SK-N-SH treated with all-trans-retinoic acid at 6 μM for 48 hours (cell line): Measurements from ENCODE around the gene FBXO24.
A peak's percentile ranks its signal among the peaks of the same experiment; 100 is the strongest.

ENCODE experiments used
- ATAC-seq: fragments of 200-7000 bp; cut with Tn5 transposase; 3 replicates; pipeline ENCODE4 v1.9.1; 2020; ENCODE audit warnings: mild to moderate bottlenecking, moderate library complexity
- ARNTL ChIP-seq: fragments of 450-650 bp; formaldehyde crosslinking; IDR thresholded peaks from 2 replicates; pipeline ENCODE4 v1.5.0; 2020; ENCODE audit warnings: low read depth, mild to moderate bottlenecking, moderate library complexity, borderline replicate concordance
- BACH2 ChIP-seq: fragments of 250-450 bp; sonication (Bioruptor Pico); IDR thresholded peaks from 2 replicates; pipeline ENCODE4 v1.9.0; 2021; ENCODE audit warnings: mild to moderate bottlenecking, borderline replicate concordance
- CREB5 ChIP-seq: fragments of 250-450 bp; sonication (Bioruptor Pico); IDR thresholded peaks from 2 replicates; pipeline ENCODE4 v1.5.1; 2020; ENCODE audit warnings: low read depth, mild to moderate bottlenecking, moderate library complexity
- CSDC2 ChIP-seq: fragments of 250-450 bp; sonication (Bioruptor Pico); IDR thresholded peaks from 2 replicates; pipeline ENCODE4 v1.5.0; 2020; ENCODE audit warnings: mild to moderate bottlenecking, moderate library complexity
- CSRNP3 ChIP-seq: fragments of 250-450 bp; sonication (Bioruptor Pico); IDR thresholded peaks from 2 replicates; pipeline ENCODE4 v1.5.1; 2021; ENCODE audit warnings: mild to moderate bottlenecking, moderate library complexity
- ESRRG ChIP-seq: fragments of 250-450 bp; sonication (Bioruptor Pico); IDR thresholded peaks from 2 replicates; pipeline ENCODE4 v1.6.1; 2021; ENCODE audit warnings: mild to moderate bottlenecking
- GLIS3 ChIP-seq: fragments of 250-450 bp; sonication (Bioruptor Pico); IDR thresholded peaks from 2 replicates; pipeline ENCODE4 v1.5.0; 2020; ENCODE audit warnings: mild to moderate bottlenecking, moderate library complexity
- ISL1 ChIP-seq: fragments of 250-450 bp; sonication (Bioruptor Pico); IDR thresholded peaks from 2 replicates; pipeline ENCODE4 v2.1.2; 2022; ENCODE audit warnings: mild to moderate bottlenecking, moderate library complexity
- OSR1 ChIP-seq: fragments of 250-450 bp; sonication (Bioruptor Pico); IDR thresholded peaks from 2 replicates; pipeline ENCODE4 v1.8.0; 2022; ENCODE audit warnings: moderate library complexity, mild to moderate bottlenecking, inconsistent platforms
- PPARA ChIP-seq: fragments of 250-450 bp; sonication (Bioruptor Pico); IDR thresholded peaks from 2 replicates; pipeline ENCODE4 v1.5.0; 2020; ENCODE audit warnings: mild to moderate bottlenecking, borderline replicate concordance
- RARB ChIP-seq: fragments of 250-450 bp; sonication (Bioruptor Pico); IDR thresholded peaks from 2 replicates; pipeline ENCODE4 v1.8.0; 2021; ENCODE audit warnings: mild to moderate bottlenecking, moderate library complexity
- SNAI2 ChIP-seq: fragments of 250-450 bp; sonication (Bioruptor Pico); IDR thresholded peaks from 2 replicates; pipeline ENCODE4 v1.5.0; 2020; ENCODE audit warnings: mild to moderate bottlenecking, moderate library complexity
- TCF4 ChIP-seq: fragments of 250-450 bp; sonication (Bioruptor Pico); IDR thresholded peaks from 2 replicates; pipeline ENCODE4 v1.8.0; 2021; ENCODE audit warnings: mild to moderate bottlenecking, moderate library complexity, borderline replicate concordance
- TOX ChIP-seq: fragments of 250-450 bp; sonication (Bioruptor Pico); IDR thresholded peaks from 2 replicates; pipeline ENCODE4 v1.8.0; 2021; ENCODE audit warnings: mild to moderate bottlenecking, moderate library complexity, borderline replicate concordance
- TSHZ2 ChIP-seq: fragments of 250-450 bp; sonication (Bioruptor Pico); IDR thresholded peaks from 2 replicates; pipeline ENCODE4 v1.5.0; 2020; ENCODE audit warnings: mild to moderate bottlenecking, moderate library complexity
- ZC3H10 ChIP-seq: fragments of 250-450 bp; sonication (Bioruptor Pico); IDR thresholded peaks from 2 replicates; pipeline ENCODE4 v1.5.1; 2021; ENCODE audit warnings: mild to moderate bottlenecking, moderate library complexity
- ZFP3 ChIP-seq: fragments of 250-450 bp; sonication (Bioruptor Pico); IDR thresholded peaks from 2 replicates; pipeline ENCODE4 v1.5.0; 2020; ENCODE audit warnings: mild to moderate bottlenecking, moderate library complexity
- ZNF70 ChIP-seq: fragments of 450-650 bp; formaldehyde crosslinking; IDR thresholded peaks from 2 replicates; pipeline ENCODE4 v1.5.0; 2020; ENCODE audit warnings: mild to moderate bottlenecking, moderate library complexity
- ZNF8 ChIP-seq: fragments of 450-650 bp; formaldehyde crosslinking; IDR thresholded peaks from 2 replicates; pipeline ENCODE4 v1.5.0; 2020; ENCODE audit warnings: mild to moderate bottlenecking, moderate library complexity
- TF ChIP-seq, protein P1 (sequence below): fragments of 250-450 bp; sonication (Bioruptor Pico); IDR thresholded peaks from 2 replicates; pipeline ENCODE4 v1.8.0; 2020; ENCODE audit warnings: mild to moderate bottlenecking, moderate library complexity, borderline replicate concordance
- TF ChIP-seq, protein P2 (sequence below): fragments of 250-450 bp; sonication (Bioruptor Pico); IDR thresholded peaks from 2 replicates; pipeline ENCODE4 v1.8.0; 2021; ENCODE audit warnings: low read depth, mild to moderate bottlenecking, moderate library complexity, borderline replicate concordance

Gene FBXO24

DNA sequence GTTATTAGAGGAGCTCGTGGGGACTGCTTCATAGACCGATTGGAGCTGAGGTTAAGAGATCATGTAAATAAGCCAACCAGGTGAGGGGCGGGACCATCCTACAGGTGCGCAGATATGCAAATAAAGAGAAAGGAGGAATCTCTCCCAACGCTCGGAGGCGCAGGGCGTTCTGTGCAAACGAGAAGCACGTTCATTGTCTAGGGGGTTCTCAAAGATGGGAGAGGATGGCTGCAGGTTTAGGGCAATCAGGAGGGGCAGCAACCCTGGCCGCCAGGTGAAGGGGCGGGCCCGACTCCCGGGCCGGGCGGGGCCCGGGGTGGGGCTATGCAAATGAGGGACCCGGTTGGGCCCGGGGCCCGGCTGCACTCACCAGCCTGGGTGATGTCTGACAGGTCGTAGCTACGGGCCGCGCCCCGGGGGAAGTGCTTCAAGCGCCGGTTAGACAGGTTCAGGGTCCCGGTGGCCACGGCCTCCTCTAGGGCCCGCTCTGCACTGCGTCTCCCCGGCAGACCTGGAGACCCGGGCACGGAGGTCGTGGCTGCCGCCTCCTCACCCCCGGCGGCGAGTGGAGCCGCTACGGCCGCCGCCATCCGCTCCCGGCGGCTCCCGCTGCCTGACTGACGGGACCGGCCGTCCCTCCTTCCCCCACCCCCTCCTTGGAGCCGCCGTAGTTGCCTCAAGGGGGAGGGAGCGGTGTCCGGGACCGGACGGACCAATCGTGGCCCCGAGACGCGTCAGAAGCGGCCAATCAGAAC is 440 bp upstream of the FBXO24 start, which contains the start of gene LRCH4 (continued):
- TF ChIP-seq, protein P1, sequence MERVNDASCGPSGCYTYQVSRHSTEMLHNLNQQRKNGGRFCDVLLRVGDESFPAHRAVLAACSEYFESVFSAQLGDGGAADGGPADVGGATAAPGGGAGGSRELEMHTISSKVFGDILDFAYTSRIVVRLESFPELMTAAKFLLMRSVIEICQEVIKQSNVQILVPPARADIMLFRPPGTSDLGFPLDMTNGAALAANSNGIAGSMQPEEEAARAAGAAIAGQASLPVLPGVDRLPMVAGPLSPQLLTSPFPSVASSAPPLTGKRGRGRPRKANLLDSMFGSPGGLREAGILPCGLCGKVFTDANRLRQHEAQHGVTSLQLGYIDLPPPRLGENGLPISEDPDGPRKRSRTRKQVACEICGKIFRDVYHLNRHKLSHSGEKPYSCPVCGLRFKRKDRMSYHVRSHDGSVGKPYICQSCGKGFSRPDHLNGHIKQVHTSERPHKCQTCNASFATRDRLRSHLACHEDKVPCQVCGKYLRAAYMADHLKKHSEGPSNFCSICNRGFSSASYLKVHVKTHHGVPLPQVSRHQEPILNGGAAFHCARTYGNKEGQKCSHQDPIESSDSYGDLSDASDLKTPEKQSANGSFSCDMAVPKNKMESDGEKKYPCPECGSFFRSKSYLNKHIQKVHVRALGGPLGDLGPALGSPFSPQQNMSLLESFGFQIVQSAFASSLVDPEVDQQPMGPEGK (CRISPR knock-in tag) = no peak
- TF ChIP-seq OSR1 (CRISPR knock-in tag) (no peak), ZNF8 (CRISPR knock-in tag) (no peak), ISL1 (CRISPR knock-in tag) (no peak), SNAI2 (CRISPR knock-in tag) (no peak), GLIS3 (CRISPR knock-in tag) (0 out of 2 replicates have a peak, but pooled peaks have one; percentile 43)

GRCh38 chr7:100588438-100588837 is 2.3 kb downstream of the FBXO24 start:
- no peak for ATAC-seq
- TF ChIP-seq ZNF8 (CRISPR knock-in tag) (no peak), CSRNP3 (CRISPR knock-in tag) (no peak), ARNTL (no peak), ZFP3 (CRISPR knock-in tag) (no peak), OSR1 (CRISPR knock-in tag) (no peak), PPARA (no peak), SNAI2 (CRISPR knock-in tag) (no peak), TCF4 (CRISPR knock-in tag) (no peak), ZNF70 (CRISPR knock-in tag) (no peak), BACH2 (CRISPR knock-in tag) (no peak), TOX (no peak), RARB (CRISPR knock-in tag) (no peak), ZC3H10 (no peak)
- TF ChIP-seq, protein P2, sequence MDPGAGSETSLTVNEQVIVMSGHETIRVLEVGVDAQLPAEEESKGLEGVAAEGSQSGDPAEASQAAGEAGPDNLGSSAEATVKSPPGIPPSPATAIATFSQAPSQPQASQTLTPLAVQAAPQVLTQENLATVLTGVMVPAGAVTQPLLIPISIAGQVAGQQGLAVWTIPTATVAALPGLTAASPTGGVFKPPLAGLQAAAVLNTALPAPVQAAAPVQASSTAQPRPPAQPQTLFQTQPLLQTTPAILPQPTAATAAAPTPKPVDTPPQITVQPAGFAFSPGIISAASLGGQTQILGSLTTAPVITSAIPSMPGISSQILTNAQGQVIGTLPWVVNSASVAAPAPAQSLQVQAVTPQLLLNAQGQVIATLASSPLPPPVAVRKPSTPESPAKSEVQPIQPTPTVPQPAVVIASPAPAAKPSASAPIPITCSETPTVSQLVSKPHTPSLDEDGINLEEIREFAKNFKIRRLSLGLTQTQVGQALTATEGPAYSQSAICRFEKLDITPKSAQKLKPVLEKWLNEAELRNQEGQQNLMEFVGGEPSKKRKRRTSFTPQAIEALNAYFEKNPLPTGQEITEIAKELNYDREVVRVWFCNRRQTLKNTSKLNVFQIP (CRISPR knock-in tag) = no peak
- TF ChIP-seq, protein P1 (CRISPR knock-in tag) = no peak
- TF ChIP-seq, all 23 proteins: peak for 0

DNA sequence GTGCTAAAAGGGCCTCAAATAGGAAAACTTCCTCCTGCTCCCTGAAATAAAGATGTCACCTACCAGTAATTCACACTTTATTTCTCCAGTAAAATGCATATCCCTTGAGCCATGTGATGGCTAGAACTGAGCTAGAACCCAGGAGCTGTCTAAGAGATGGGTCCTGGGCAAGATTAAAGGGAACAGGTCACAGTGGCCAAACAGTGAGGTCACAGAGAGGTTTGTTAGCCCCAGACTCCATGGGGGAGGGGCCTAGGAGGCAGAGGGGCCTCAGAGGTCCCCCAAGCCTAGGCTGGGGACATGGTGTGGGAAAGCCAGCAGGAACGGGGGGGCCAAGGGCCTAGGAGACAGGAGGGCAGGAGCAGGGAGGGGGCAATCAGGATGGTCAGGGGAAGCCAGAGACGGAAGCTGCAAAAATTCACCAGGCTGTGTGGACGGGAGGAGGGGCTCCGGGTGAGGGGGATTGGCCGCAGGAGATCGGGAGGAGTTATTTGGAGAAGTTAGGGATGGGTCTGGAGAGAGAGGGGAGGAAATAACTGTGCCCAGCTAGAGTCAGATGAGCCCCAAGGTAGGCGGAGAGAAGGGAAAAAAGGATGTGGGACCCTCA is 3.3 kb downstream of the FBXO24 start:
- no peak for ATAC-seq
- TF ChIP-seq ZNF70 (CRISPR knock-in tag) (no peak), TOX (no peak), CREB5 (CRISPR knock-in tag) (no peak), CSDC2 (CRISPR knock-in tag) (no peak), GLIS3 (CRISPR knock-in tag) (no peak), CSRNP3 (CRISPR knock-in tag) (no peak), ESRRG (CRISPR knock-in tag) (no peak), ARNTL (no peak), BACH2 (CRISPR knock-in tag) (no peak), ZC3H10 (no peak), ISL1 (CRISPR knock-in tag) (no peak), TCF4 (CRISPR knock-in tag) (no peak), TSHZ2 (CRISPR knock-in tag) (no peak)
- TF ChIP-seq, protein P1 (CRISPR knock-in tag) = no peak
